BJ (cell line): ENCODE results near the gene GIMAP5. TPM values are rescaled to one million over a fixed set of nuclear protein-coding genes. Genes with fewer than 3 reads are reported as not detected.

ENCODE experiments used
- CTCF ChIA-PET: fragments of 350-600 bp; formaldehyde crosslinking; extraction: SDS; loops from one replicate; lab custom pipeline; 2021; ENCODE audit warnings: antibody characterized with exemption, inconsistent platforms; lab: Yijun Ruan, JAX
- POLR2A ChIA-PET: fragments of 300-600 bp; sonication (Branson Sonifier 250); formaldehyde crosslinking; extraction: SDS; loops from one replicate; lab custom pipeline; 2021; ENCODE audit warnings: antibody characterized with exemption; lab: Charles Lee
- DNase-seq: peaks from one replicate; pipeline ENCODE4 v3.0.0-alpha.2; 2011; ENCODE audit warnings: low read depth
- H3K27me3 ChIP-seq: 2 replicates; pipeline ENCODE4 v1.6.0; 2011; ENCODE audit warnings: low read length; ENCODE audit not compliant: control insufficient read depth, insufficient read depth
- H3K36me3 ChIP-seq: 2 replicates; pipeline ENCODE4 v1.5.1; 2011; ENCODE audit warnings: low read length; ENCODE audit not compliant: control insufficient read depth, insufficient read depth
- H3K4me3 ChIP-seq: 2 replicates; pipeline ENCODE4 v1.5.1; 2011; ENCODE audit warnings: low read depth, mild to moderate bottlenecking, control low read depth, low read length
- CTCF ChIP-seq: IDR thresholded peaks from 2 replicates; pipeline ENCODE4 v1.5.1; 2011; ENCODE audit warnings: low read depth, mild to moderate bottlenecking, control low read depth, inconsistent platforms, low read length, moderate library complexity; ENCODE audit not compliant: insufficient read depth
- polyA plus RNA-seq: library from polyadenylated mRNA; depleted of rRNA; stranded (reverse); fragments of >200 nt; gene quantifications from 2 replicates; pipeline ENCODE4 v1.2.3, GENCODE V29; 2011

Gene GIMAP5
- polyA plus RNA-seq, 1 experiment = not detected

DNA sequence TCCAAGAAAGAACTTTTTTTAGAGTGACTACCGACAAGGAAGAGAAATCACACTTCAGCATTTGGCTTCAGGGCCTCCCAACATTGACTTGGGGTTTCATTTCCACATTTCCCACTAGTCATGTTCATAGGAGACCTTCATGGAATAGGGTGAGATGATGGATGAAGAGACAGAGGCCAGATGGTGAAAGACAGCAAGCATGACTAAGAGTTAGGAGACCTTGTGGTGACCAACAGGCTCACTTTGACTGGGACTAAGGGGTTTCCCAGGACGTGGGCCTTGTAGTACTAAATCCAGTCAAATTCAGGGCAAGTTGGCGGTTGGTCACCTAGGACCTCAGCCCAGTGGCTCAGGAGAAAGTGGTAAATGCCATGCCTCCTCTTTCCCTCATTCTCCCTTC is 3.0 kb upstream of the GIMAP5 start:
- DNase-seq = no peak
- Histone ChIP-seq H3K4me3 (no peak overlapping the region), H3K27me3 (no peaks in the 10 kb centered on the region), H3K36me3 (no peaks in the 10 kb centered on the region)
- no peak for TF ChIP-seq CTCF
- CTCF ChIA-PET = no interaction called here
- POLR2A ChIA-PET = no interaction called here

DNA sequence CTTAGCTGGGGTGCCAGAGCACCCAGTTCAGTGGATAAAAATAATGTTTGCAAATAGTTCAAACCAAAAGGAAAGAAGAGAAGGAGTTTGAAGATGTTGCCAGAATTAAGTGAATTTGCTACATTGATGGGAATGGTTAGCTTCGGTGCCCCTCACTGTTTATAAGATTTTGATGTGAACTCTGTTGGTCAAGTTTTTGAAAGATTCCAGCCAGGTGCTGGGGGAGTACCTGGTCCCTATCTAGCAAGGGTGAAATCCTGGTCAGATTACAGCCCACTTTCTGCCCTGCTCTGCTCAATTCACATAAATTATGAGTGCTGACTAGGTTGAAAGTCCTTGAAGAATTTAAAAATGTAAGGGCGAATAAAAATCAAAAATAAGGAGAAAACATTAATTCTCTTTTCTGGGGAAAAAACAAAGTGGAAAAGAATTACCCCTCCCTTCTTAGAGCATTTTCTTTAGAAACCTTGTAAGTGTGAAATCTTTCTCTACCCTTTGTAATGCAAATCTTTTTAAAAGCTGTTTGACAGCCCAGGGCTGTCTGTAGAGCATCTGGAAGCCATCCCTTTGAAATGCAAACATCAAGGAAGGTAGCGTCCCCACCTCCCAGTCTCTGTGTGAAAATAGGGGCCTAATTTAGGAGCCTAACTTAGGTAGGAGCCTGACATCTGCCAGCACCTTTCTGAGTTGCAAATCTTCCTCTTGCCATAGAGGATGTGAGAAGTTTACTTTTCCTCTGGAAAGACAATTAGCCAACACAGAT is 1.4 kb upstream of the GIMAP5 start:
- H3K27me3 ChIP-seq = no peaks in the 10 kb centered on the region
- ChIA-PET CTCF (no interaction called here), POLR2A (no interaction called here)
- no peaks in the 10 kb centered on the region for H3K36me3 ChIP-seq
- no peak for TF ChIP-seq CTCF
- no peak for DNase-seq
- H3K4me3 ChIP-seq = no peak overlapping the region

- Histone ChIP-seq H3K4me3 (no peak overlapping the region), H3K27me3 (no peaks in the 10 kb centered on the region), H3K36me3 (no peaks in the 10 kb centered on the region)
- TF ChIP-seq CTCF = no peak
- POLR2A ChIA-PET = no interaction called here
- CTCF ChIA-PET = interaction anchor here (0.5 kb wide), 1 partner anchor 447 kb away, joined by 3 read pairs; no protein-coding TSS in a partner anchor
- DNase-seq = no peak
Measured at GRCh38 chr7:150736864-150737263, 354 bp upstream of the GIMAP5 start.

DNA sequence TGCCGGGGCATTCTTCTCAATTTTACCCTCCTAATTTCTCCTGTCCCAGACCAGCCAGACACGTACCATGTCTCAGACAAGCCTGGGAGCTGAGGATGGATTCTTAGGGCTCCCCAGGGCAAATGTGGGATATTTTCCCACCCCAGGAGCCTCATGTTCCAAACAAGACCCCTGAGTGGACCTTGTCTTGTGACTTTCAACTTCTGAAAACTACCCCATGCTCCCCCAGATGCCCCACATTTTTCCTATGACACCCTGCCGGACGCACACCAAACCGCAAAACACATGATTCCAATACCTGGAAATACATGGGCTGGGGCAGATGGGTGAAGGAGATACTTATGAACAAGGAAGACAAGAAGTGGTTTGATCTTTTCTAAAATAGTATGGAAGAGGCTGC is 874 bp downstream of the GIMAP5 start:
- DNase-seq = no peak
- H3K27me3 ChIP-seq = no peaks in the 10 kb centered on the region
- H3K4me3 ChIP-seq = no peak overlapping the region
- ChIA-PET CTCF (no interaction called here), POLR2A (no interaction called here)
- TF ChIP-seq CTCF = no peak
- H3K36me3 ChIP-seq = no peaks in the 10 kb centered on the region

GRCh38 chr7:150738591-150739001 is 1.4 kb downstream of the GIMAP5 start:
- no peak for TF ChIP-seq CTCF
- no peak for DNase-seq
- CTCF ChIA-PET = interaction anchor here (0.8 kb wide), 1 partner anchor 290 kb away, joined by 3 read pairs; no protein-coding TSS in a partner anchor
- POLR2A ChIA-PET = no interaction called here
- Histone ChIP-seq H3K36me3 (no peaks in the 10 kb centered on the region), H3K4me3 (no peak overlapping the region), H3K27me3 (no peaks in the 10 kb centered on the region)
